NCI-H2029 (cell line): ENCODE results near the gene CDSN.
"Not testable (repeated sequence)": the region's sequence is repeated elsewhere in the genome, so short reads cannot be mapped to it uniquely, and the experiment has no call there.

Source experiments
- DNase-seq: peaks from one replicate; lab custom pipeline; 2025; lab: John Stamatoyannopoulos, UW

CDSN gene

GRCh38 chr6:31120151-31120915 lies at the start of gene CDSN:
TSS of gene CDSN (minus strand) at chr6:31120446. CDS start at chr6:31120419, 27 bp downstream.
- no peak for DNase-seq

- no peak for DNase-seq
Observed at GRCh38 chr6:31169123-31169857, 49.0 kb upstream of the CDSN start.

- DNase-seq, result no peak
Observed at GRCh38 chr6:31168606-31169005, 48.4 kb upstream of the CDSN start.

DNA sequence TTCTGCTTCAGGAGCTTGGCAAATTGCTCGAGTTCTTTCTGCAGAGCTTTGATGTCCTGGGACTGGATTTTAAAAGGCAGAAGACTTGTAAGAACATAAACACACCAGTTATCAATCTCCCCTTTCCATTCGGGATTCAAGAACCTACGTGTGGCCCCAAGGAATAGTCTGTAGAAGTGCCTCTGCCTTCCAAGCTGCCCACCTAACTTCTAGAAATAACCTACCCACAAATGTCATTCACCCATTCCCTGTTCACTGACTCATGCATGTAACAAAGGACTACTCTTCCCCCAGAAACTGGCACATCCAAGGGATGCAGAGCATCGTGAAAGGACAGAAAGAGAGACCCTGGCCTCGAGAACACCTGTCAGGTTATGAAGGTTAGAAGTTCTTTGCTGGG lies 45.7 kb upstream of the CDSN start:
- DNase-seq, result no peak

- not testable (repeated sequence) for DNase-seq
Observed at GRCh38 chr6:31165064-31165832, 45.0 kb upstream of the CDSN start.

GRCh38 chr6:31164475-31165063 lies 44.3 kb upstream of the CDSN start:
- not testable (repeated sequence) for DNase-seq

DNA sequence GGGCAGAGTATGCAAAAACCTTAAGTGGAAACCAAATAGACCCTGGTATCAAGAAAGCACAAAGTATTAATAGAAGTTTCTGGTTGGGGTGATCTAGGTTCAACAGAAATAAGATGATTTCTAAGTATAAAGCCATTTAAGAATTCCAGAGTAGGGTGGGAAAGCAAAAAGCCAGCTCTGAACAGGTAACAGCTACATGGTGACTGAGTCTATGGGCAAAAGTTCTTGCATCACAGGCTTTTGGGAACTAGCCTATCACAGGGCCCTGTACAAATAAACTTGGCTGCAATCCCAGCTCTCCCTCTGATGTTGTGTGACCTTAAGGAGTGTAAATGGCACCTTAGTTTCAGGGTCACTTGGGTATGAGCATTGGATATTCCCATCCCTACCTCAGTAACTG lies 43.7 kb upstream of the CDSN start:
- DNase-seq, result no peak

GRCh38 chr6:31162463-31163165 lies 42.4 kb upstream of the CDSN start:
- no peak for DNase-seq

DNA sequence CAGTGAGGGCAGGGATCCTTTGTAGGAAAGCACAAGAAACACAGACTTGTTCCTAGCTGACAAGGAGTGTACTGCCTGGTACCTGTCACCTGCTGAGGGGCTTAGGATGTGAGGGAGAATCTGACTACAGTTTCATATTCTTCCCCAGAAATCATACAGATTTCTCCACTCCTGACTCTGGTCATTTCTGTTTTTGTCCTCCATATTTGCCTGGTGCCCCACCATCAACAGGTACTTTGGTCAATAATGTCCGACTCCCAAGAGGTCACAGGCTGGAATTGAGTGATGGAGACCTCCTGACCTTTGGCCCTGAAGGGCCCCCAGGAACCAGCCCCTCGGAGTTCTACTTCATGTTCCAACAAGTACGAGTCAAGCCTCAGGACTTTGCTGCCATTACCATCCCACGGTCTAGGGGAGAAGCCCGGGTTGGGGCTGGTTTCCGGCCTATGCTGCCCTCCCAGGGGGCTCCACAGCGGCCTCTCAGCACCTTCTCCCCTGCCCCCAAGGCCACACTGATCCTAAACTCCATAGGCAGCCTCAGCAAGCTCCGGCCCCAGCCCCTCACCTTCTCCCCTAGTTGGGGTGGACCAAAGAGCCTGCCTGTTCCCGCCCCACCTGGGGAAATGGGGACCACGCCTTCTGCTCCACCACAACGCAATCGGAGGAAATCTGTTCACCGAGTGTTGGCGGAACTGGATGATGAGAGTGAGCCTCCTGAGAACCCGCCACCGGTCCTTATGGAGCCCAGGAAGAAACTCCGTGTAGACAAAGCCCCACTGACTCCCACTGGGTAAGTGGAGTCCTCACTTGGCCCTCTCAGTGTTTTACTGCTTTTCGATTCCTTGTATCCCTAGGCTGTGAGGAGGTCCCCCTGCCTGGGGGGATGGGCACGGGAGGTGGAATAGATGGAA lies 41.2 kb upstream of the CDSN start:
- no peak for DNase-seq

DNA sequence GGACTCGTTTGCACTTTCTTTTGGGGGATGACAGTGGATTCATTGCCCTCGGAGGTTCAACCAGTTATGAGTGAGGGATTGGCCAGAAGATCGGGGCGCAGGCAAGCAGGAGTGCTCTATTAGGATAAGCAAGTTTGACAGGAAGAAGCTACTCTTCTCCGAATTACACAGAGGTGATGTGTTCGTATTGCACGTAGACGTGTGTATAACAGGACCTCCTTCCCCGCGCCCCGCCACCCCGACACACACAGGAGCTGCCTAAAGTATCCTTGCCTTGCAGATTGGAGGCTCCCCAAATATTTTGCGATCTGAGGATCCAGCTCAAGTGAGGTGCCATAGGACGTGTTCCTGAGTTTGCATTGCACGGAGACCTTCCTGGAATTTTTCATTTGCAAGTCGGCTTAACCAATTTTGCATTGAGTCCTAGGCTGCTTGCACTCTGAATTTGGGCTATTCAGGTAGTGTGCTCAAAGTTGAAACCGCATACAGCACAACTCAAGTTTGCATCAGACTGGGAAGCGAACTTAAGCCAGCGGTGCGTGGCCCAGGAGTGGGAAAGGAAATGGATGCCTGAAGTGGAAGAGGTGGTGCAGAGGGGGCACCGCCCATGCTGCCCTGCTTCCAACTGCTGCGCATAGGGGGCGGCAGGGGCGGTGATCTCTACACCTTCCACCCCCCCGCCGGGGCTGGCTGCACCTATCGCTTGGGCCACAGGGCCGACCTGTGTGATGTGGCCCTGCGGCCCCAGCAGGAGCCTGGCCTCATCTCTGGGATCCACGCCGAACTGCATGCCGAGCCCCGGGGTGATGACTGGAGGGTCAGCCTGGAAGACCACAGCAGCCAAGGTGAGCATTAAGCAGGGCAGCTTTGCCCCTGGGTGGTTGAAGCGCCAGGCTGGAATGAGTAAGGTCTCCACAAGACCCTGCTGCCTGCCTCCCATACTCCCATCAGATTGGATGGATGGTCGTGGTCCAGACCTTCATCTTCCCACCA lies 38.9 kb upstream of the CDSN start:
- DNase-seq, result no peak

- DNase-seq, result peak; percentile 98
Observed at GRCh38 chr6:31158140-31158862, 38.1 kb upstream of the CDSN start, which contains the start of gene TCF19. TSS of gene TCF19 (plus strand) at chr6:31158589. CDS start at chr6:31159470, 881 bp downstream.

- DNase-seq, result no peak
Observed at GRCh38 chr6:31157513-31158139, 37.4 kb upstream of the CDSN start, which contains the start of gene CCHCR1. TSS of gene CCHCR1 (minus strand) at chr6:31157802. CDS start at chr6:31157600, 202 bp downstream.

- DNase-seq, result no peak
Observed at GRCh38 chr6:31156641-31157040, 36.4 kb upstream of the CDSN start.

- no peak for DNase-seq
Observed at GRCh38 chr6:31154436-31154835, 34.2 kb upstream of the CDSN start.

DNA sequence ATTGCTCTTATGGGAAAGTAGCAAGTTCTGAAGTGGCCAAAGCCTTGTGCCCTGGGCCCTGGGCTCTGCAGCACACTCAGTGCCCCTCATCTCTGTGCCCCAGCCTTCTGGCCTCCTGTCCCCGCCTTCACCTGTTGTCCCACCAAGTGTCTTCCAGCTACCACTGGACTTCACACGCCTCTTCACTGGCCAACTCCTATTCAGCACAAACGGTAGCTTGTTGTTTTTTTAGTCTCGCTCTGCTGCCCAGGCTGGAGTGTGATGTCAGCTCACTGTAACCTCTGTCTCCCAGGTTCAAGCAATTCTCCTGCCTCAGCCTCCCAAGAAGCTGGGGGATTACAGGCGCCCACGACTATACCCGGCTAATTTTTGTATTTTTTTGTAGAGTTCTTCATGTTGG lies 32.5 kb upstream of the CDSN start:
- peak; percentile 69 for DNase-seq

GRCh38 chr6:31149827-31150447 lies 29.7 kb upstream of the CDSN start:
- DNase-seq, result no peak

GRCh38 chr6:31145386-31145785 lies 25.1 kb upstream of the CDSN start:
- DNase-seq, result no peak

DNA sequence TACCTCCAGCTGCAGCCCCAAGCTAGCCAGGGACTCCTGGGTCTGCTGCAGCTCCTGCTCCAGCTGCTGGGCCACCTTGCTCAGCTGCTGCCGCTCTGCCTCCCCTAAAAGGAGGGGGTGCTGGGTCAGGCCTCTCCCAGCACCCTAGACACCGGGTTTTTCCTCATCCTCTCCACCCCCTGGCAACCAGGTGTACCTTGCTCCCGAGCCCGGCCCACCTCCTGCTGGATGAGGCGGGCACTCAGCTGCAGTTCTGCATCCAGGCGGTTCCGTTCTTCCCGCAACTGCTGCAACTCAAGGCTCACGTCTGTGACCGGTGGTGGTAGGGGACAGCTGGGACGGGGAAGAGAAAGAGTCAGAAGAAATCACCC lies 24.7 kb upstream of the CDSN start:
- DNase-seq, result no peak
